ACHN (cell line): ENCODE results near the gene STAP1.
"Not testable (repeated sequence)": the region's sequence is repeated elsewhere in the genome, so short reads cannot be mapped to it uniquely, and the experiment has no call there.

Source experiments
- DNase-seq: peaks from one replicate; pipeline ENCODE4 v3.0.0-alpha.2; 2015
- in situ Hi-C: cut with HindIII; loops from 2 replicates; pipeline ENCODE4 v1.10.0; 2017; ENCODE audit warnings: low sequenced_read_pairs, low pct_ligation_motif_present, low pct_unique_long_range_greater_than_20kb

STAP1 gene, protein sequence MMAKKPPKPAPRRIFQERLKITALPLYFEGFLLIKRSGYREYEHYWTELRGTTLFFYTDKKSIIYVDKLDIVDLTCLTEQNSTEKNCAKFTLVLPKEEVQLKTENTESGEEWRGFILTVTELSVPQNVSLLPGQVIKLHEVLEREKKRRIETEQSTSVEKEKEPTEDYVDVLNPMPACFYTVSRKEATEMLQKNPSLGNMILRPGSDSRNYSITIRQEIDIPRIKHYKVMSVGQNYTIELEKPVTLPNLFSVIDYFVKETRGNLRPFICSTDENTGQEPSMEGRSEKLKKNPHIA

DNA sequence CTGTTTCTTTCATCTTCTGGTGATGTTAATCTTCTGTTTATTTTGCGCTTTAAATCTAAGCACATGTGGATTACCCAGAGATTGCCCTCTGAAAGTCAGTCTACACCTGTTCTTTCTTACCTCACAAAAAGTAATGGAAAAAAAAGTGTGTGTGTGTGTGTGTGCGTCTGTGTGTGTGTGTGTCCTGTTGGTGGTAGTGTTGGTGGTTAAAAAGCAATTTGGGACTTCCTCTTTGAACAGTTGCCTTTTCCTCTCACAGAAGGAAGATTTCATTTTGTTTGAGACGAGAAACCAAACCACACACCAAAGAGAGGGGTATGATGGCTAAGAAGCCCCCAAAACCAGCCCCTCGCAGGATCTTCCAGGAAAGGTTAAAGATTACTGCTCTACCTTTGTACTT is at the start of gene STAP1:
Gene STAP1, plus strand, starts transcription at position 235 of the 400 bp plus-strand sequence. Its CDS starts 83 bp downstream, at position 318.
- in situ Hi-C loops, result no loop called here
- no peak for DNase-seq

DNA sequence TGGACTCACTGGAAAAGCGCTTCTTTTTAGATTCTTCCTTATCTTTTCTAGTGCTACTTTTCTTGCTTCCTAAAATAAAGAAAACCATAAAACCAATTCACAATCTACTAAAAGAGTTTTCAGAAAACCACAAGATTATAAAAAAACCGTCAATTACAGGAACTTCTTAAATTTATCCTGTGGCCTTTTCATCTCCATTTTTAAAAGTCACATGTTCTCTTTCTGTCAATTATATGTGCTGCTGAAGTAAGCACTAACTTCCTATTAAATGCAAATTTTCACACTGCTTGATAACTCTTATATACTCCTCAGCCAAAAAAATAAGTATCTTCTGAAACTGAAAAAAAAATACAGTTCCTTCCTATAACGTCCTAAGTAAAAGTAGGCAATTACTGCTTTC is 46.0 kb upstream of the STAP1 start:
- in situ Hi-C loops, result no loop called here

GRCh38 chr4:67520141-67520540 is 38.4 kb upstream of the STAP1 start:
- in situ Hi-C loops, result no loop called here

More for the DNA sequence above, 46.0 kb upstream of the STAP1 start:
- DNase-seq, result no peak

GRCh38 chr4:67521506-67521905 is 37.0 kb upstream of the STAP1 start:
- in situ Hi-C loops, result no loop called here

More at GRCh38 chr4:67520141-67520540, 38.4 kb upstream of the STAP1 start:
- DNase-seq, result no peak

GRCh38 chr4:67522230-67522629 is 36.3 kb upstream of the STAP1 start:
- in situ Hi-C loops, result no loop called here
- DNase-seq, result no peak

More at GRCh38 chr4:67521506-67521905, 37.0 kb upstream of the STAP1 start:
- no peak for DNase-seq

DNA sequence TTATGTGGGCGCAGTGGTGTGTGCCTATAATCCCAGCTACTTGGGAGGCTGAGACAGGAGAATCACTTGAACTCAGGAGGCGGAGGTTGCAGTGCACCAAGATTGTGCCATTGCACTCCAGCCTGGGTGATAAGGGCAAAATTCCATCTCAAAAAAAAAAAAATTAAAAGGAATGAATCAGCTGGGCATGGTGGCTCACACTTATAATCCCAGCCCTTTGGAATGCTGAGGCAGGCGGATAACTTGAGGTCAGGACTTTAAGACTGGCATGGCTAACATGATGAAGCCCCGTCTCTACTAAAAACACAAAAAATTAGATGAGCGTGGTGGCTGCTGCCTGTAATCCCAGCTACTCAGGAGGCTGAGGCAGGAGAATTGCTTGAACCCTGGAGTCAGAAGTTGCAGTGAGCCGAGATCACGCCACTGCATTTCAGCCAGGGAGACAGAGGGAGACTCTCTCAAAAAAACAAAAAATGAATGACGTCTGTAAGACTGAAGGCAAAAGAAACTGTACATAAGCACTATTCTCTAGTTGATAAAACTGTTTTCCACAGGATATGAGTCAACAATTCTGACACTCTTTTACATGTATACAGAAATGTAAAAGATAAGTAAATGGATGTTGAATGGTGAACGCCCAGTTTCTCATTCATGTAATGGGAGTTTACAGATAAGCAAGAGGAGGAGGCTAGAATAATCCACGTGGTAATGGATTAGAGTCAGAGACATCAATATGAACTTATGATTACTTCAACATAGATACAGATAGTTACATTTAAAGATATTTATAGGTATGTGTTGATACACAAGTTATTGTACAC is 35.5 kb upstream of the STAP1 start:
- DNase-seq, result no peak
- in situ Hi-C loops, result no loop called here

DNA sequence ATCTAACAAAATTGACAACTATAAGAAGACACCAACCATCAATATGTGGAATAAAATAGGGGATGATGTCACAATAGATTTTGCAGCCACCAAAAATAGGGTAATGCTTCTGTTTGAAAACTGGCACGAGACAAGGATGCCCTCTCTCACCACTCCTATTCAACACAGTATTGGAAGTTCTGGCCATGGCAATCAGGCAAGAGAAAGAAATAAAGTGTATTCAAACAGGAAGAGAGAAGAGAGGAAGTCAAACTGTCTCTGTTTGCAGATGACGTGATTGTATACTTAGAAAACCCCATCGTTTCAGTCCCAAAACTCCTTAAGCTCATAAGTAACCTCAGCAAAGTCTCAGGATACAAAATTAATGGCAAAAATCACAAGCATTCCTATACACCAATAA is 34.4 kb upstream of the STAP1 start:
- in situ Hi-C loops, DNase-seq: not testable (repeated sequence)

DNA sequence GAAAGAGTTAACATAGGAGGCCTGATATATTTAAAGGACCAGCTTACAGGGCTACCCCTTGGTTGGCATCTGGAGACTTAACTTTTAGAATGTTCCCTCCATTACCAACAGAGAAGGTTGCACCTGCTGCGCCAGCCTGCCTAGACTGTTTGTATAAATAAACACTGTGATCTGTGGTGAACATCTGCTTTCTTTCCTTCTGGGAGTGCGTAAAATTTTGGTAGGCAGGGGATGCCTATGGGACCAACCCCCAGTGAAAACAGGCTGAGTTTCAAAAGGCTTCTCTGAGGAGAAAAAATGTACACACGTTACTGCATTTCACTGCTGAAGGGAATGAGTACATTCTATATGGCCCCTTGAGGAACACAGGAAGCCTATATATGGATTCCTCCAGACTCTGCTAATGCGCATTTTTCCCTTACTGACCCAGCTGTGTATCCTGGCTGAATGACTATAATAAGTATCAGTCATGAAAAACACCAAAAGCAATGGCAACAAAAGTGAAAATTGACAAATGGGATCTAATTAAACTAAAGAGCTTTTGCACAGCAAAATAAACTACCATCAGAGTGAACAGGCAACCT is 27.1 kb upstream of the STAP1 start:
- in situ Hi-C loops, result no loop called here
- no peak for DNase-seq

DNA sequence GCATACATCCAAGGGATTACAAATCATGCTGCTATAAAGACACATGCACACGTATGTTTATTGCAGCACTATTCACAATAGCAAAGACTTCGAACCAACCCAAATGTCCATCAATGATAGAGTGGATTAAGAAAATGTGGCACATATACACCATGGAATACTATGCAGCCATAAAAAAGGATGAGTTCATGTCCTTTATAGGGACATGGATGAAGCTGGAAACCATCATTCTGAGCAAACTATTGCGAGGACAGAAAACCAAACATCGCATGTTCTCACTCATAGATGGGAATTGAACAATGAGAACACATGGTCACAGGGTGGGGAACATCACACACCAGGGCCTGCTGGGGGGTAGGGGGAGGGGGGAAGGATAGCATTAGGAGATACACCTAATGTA is 26.1 kb upstream of the STAP1 start:
- in situ Hi-C loops, DNase-seq: not testable (repeated sequence)

DNA sequence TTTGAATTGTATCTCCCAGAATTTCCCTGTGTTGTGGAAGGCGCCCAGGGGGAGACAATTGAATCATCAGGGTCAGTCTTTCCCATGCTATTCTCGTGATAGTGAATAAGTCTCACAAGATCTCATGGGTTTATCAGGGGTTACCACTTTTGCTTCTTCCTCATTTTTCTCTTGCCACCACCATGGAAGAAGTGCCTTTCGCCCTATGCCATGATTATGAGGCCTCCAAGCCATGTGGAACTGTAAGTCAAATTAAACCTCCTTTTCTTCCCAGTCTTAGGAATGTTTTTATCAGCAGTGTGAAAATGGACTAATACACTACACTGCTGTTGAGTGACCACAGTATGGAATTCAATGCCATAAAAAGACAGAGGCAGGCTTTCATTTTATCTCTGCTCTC is 25.4 kb upstream of the STAP1 start:
- in situ Hi-C loops, result no loop called here
- DNase-seq, result no peak

- DNase-seq, result no peak
- in situ Hi-C loops, result no loop called here
These were observed 23.2 kb upstream of the STAP1 start for GRCh38 chr4:67535280-67535840.

DNA sequence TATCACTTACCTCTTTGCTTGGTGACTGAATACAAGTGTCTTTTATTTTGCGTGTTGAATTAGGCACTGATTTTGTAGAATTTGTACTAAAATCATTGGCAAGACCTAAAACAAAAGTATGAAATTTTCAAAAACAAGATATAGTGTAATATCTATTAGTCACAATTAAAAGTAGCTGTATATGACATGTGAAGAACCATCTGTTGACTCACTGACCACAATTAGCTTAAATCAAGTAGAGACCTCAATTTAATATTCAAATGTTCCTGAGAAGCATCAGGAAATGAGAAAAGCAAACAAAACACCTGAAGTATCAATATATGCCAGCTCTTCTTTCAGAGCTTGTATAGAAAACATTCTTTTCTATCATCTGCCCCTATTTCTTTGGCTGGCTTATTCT is 18.7 kb upstream of the STAP1 start:
- in situ Hi-C loops, result no loop called here
- DNase-seq, result no peak

GRCh38 chr4:67542076-67542475 is 16.5 kb upstream of the STAP1 start:
- in situ Hi-C loops, result no loop called here
- DNase-seq, result no peak

- in situ Hi-C loops, result no loop called here
- DNase-seq, result peak; percentile 96
These were observed 13.1 kb upstream of the STAP1 start, which contains the start of gene CENPC for GRCh38 chr4:67545199-67546003. CENPC (minus strand) TSS chr4:67545503; CDS start chr4:67545355, 148 bp downstream.

DNA sequence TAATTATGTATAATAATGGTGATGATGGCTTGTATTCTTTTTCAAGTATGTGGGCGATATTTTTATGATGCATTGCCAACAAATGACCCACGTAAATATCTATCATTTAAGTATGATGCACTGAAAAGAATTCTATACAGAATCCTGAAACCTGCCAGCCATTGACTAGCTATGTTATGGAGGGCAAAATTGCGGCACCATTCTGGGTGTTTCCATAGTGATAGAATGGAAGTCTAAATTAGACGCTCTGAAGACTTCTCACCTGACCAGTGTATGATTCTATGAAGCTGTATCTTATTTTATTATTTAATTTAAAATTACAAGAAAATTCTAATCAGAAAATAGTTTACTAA is 12.5 kb upstream of the STAP1 start:
- in situ Hi-C loops, result no loop called here

DNA sequence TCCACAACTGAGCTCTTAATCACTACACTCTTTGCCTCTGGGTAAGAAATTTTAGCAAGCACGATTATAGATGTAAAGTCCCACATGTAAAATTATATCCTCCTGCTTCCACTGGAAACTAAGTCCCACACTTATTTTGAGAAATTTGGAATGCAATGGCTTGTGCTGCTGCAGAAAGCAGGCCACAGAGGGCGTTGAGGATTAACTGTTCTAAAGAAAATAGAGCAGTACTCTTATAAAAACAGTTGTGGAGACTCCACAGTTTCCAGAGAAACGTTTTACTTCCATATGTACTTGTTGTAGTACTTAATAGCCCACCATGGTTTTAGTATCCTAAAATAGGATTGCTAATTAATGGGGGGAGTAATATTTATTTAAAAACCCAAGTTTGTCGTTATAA is 11.6 kb upstream of the STAP1 start:
- no peak for DNase-seq
- in situ Hi-C loops, result no loop called here

More for the DNA sequence above, 12.5 kb upstream of the STAP1 start:
- DNase-seq, result no peak

DNA sequence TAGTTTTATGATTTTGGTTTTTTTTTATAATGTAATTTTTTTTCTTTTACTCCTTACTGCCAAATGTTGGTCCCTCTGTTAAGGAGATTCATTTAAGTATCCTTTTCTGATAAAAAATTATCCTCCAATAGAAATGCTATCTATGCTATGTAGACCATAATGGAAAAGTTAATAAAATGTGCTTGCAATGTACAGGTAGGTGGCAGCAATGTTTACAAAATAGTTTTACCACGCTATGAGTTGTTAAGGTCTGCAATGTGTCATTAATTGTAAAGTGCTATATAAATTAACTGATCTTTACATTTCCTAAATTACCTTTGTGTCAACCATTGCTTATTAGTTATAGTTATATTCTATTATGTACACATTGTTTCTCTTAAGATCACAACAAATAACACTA is 9.4 kb upstream of the STAP1 start:
- in situ Hi-C loops, result no loop called here
- DNase-seq, result peak; percentile 42

- in situ Hi-C loops, result no loop called here
- no peak for DNase-seq
These were observed 8.1 kb upstream of the STAP1 start for GRCh38 chr4:67550451-67550850.
